OCI-LY7 (cell line): ENCODE data around the gene TMEM45B.

Experiments used
- EZH2phosphoT487 ChIP-seq: fragments of 200-600 bp; sonication (generic); IDR thresholded peaks from 2 replicates; pipeline ENCODE4 v1.6.1; 2018; ENCODE audit warnings: low read depth, borderline replicate concordance, mild to moderate bottlenecking, mixed run types, antibody characterized with exemption, low read length, moderate library complexity, mixed read lengths
- TF ChIP-seq, protein P1 (sequence below): fragments of 200-600 bp; sonication (generic); conservative IDR thresholded peaks from 2 replicates; pipeline ENCODE4 v1.5.1; 2014; ENCODE audit warnings: mild to moderate bottlenecking, antibody characterized with exemption, low read length, moderate library complexity, mixed read lengths

DNA sequence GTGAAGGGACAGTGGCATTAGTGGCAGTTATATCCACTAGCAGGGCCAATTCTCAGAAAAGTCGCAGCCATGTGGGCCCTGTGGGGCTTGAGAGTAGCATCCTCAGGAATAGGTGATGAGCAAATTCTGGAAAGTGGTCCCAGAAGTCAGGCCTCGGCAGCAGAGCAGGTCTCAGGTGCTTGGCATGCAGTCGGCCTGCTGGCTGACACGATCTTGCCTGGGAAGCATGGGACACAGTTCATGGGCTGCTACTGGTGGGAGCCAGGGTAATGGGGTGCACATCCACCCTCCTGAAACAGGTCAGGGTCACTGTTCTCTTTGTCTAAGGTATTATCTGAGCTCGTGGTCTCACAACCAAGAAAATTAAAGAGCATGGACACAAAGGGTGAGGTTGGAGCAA, 36.8 kb upstream of the TMEM45B start:
- TF ChIP-seq, protein P1, sequence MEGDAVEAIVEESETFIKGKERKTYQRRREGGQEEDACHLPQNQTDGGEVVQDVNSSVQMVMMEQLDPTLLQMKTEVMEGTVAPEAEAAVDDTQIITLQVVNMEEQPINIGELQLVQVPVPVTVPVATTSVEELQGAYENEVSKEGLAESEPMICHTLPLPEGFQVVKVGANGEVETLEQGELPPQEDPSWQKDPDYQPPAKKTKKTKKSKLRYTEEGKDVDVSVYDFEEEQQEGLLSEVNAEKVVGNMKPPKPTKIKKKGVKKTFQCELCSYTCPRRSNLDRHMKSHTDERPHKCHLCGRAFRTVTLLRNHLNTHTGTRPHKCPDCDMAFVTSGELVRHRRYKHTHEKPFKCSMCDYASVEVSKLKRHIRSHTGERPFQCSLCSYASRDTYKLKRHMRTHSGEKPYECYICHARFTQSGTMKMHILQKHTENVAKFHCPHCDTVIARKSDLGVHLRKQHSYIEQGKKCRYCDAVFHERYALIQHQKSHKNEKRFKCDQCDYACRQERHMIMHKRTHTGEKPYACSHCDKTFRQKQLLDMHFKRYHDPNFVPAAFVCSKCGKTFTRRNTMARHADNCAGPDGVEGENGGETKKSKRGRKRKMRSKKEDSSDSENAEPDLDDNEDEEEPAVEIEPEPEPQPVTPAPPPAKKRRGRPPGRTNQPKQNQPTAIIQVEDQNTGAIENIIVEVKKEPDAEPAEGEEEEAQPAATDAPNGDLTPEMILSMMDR = no peak
- no peak for TF ChIP-seq EZH2phosphoT487
